ENCODE measurements around the gene ITGB2.

Gene ITGB2

GRCh38 chr21:44960141-44961092 is 39.7 kb upstream of the ITGB2 start:
- H3K4me3 ChIP-seq (ENCODE audit: insufficient read depth, low read depth, low read length, poor library complexity, severe bottlenecking), result no peak overlapping the region

GRCh38 chr21:44959376-44960091 is 38.8 kb upstream of the ITGB2 start:
- Histone ChIP-seq H3K36me3 (ENCODE audit: control insufficient read depth, insufficient read depth, low read length) (peaks cover 48% of the 10 kb centered on the region), H3K9me3 (ENCODE audit: control insufficient read depth, low read length) (no peaks in the 10 kb centered on the region), H3K4me1 (ENCODE audit: control insufficient read depth, insufficient read depth, low read length, poor library complexity, severe bottlenecking) (no peaks in the 10 kb centered on the region), H3K27ac (ENCODE audit: insufficient read depth, low read length, poor library complexity, severe bottlenecking) (no peak overlapping the region), H3K27me3 (replicated peaks; ENCODE audit: control insufficient read depth, insufficient read depth, low read length, poor library complexity, severe bottlenecking) (no peaks in the 10 kb centered on the region), H3K4me3 (ENCODE audit: insufficient read depth, low read depth, low read length, poor library complexity, severe bottlenecking) (no peak overlapping the region)
- DNase-seq, result no peak

More at GRCh38 chr21:44960141-44961092, 39.7 kb upstream of the ITGB2 start:
- Histone ChIP-seq H3K4me1 (ENCODE audit: control insufficient read depth, insufficient read depth, low read length, poor library complexity, severe bottlenecking) (peaks cover 9% of the 10 kb centered on the region), H3K36me3 (ENCODE audit: control insufficient read depth, insufficient read depth, low read length) (peaks cover 48% of the 10 kb centered on the region), H3K27me3 (replicated peaks; ENCODE audit: control insufficient read depth, insufficient read depth, low read length, poor library complexity, severe bottlenecking) (no peaks in the 10 kb centered on the region), H3K9me3 (ENCODE audit: control insufficient read depth, low read length) (no peaks in the 10 kb centered on the region), H3K27ac (ENCODE audit: insufficient read depth, low read length, poor library complexity, severe bottlenecking) (no peak overlapping the region)
- DNase-seq, result no peak

- Histone ChIP-seq H3K36me3 (ENCODE audit: control insufficient read depth, insufficient read depth, low read length) (peaks cover 53% of the 10 kb centered on the region), H3K4me3 (ENCODE audit: insufficient read depth, low read depth, low read length, poor library complexity, severe bottlenecking) (no peak overlapping the region), H3K9me3 (ENCODE audit: control insufficient read depth, low read length) (no peaks in the 10 kb centered on the region), H3K27me3 (replicated peaks; ENCODE audit: control insufficient read depth, insufficient read depth, low read length, poor library complexity, severe bottlenecking) (no peaks in the 10 kb centered on the region), H3K27ac (ENCODE audit: insufficient read depth, low read length, poor library complexity, severe bottlenecking) (no peak overlapping the region), H3K4me1 (ENCODE audit: control insufficient read depth, insufficient read depth, low read length, poor library complexity, severe bottlenecking) (no peaks in the 10 kb centered on the region)
- no peak for DNase-seq
Measured at GRCh38 chr21:44958471-44959191, 37.9 kb upstream of the ITGB2 start.

- Histone ChIP-seq H3K4me1 (ENCODE audit: control insufficient read depth, insufficient read depth, low read length, poor library complexity, severe bottlenecking) (no peaks in the 10 kb centered on the region), H3K4me3 (ENCODE audit: insufficient read depth, low read depth, low read length, poor library complexity, severe bottlenecking) (no peak overlapping the region), H3K27ac (ENCODE audit: insufficient read depth, low read length, poor library complexity, severe bottlenecking) (no peak overlapping the region), H3K36me3 (ENCODE audit: control insufficient read depth, insufficient read depth, low read length) (peaks cover 56% of the 10 kb centered on the region), H3K27me3 (replicated peaks; ENCODE audit: control insufficient read depth, insufficient read depth, low read length, poor library complexity, severe bottlenecking) (no peaks in the 10 kb centered on the region), H3K9me3 (ENCODE audit: control insufficient read depth, low read length) (no peaks in the 10 kb centered on the region)
- no peak for DNase-seq
Measured at GRCh38 chr21:44957901-44958451, 37.3 kb upstream of the ITGB2 start.

GRCh38 chr21:44957047-44957831 is 36.5 kb upstream of the ITGB2 start:
- Histone ChIP-seq H3K36me3 (ENCODE audit: control insufficient read depth, insufficient read depth, low read length) (peaks cover 50% of the 10 kb centered on the region), H3K27ac (ENCODE audit: insufficient read depth, low read length, poor library complexity, severe bottlenecking) (no peak overlapping the region), H3K9me3 (ENCODE audit: control insufficient read depth, low read length) (no peaks in the 10 kb centered on the region), H3K4me3 (ENCODE audit: insufficient read depth, low read depth, low read length, poor library complexity, severe bottlenecking) (no peak overlapping the region), H3K4me1 (ENCODE audit: control insufficient read depth, insufficient read depth, low read length, poor library complexity, severe bottlenecking) (no peaks in the 10 kb centered on the region), H3K27me3 (replicated peaks; ENCODE audit: control insufficient read depth, insufficient read depth, low read length, poor library complexity, severe bottlenecking) (no peaks in the 10 kb centered on the region)
- DNase-seq, result no peak

- no peaks in the 10 kb centered on the region for H3K4me1 ChIP-seq (ENCODE audit: control insufficient read depth, insufficient read depth, low read length, poor library complexity, severe bottlenecking)
- no peak overlapping the region for H3K4me3 ChIP-seq (ENCODE audit: insufficient read depth, low read depth, low read length, poor library complexity, severe bottlenecking)
- peaks cover 50% of the 10 kb centered on the region for H3K36me3 ChIP-seq (ENCODE audit: control insufficient read depth, insufficient read depth, low read length)
- H3K9me3 ChIP-seq (ENCODE audit: control insufficient read depth, low read length), result no peaks in the 10 kb centered on the region
- DNase-seq, result no peak
- H3K27me3 ChIP-seq (replicated peaks; ENCODE audit: control insufficient read depth, insufficient read depth, low read length, poor library complexity, severe bottlenecking), result no peaks in the 10 kb centered on the region
- no peak overlapping the region for H3K27ac ChIP-seq (ENCODE audit: insufficient read depth, low read length, poor library complexity, severe bottlenecking)
Measured at GRCh38 chr21:44956356-44957046, 35.8 kb upstream of the ITGB2 start.

GRCh38 chr21:44955798-44956175 is 35.1 kb upstream of the ITGB2 start:
- DNase-seq, result no peak
- Histone ChIP-seq H3K9me3 (ENCODE audit: control insufficient read depth, low read length) (no peaks in the 10 kb centered on the region), H3K4me3 (ENCODE audit: insufficient read depth, low read depth, low read length, poor library complexity, severe bottlenecking) (no peak overlapping the region), H3K27me3 (replicated peaks; ENCODE audit: control insufficient read depth, insufficient read depth, low read length, poor library complexity, severe bottlenecking) (no peaks in the 10 kb centered on the region), H3K27ac (ENCODE audit: insufficient read depth, low read length, poor library complexity, severe bottlenecking) (no peak overlapping the region), H3K36me3 (ENCODE audit: control insufficient read depth, insufficient read depth, low read length) (peaks cover 44% of the 10 kb centered on the region), H3K4me1 (ENCODE audit: control insufficient read depth, insufficient read depth, low read length, poor library complexity, severe bottlenecking) (no peaks in the 10 kb centered on the region)

GRCh38 chr21:44955141-44955797 is 34.6 kb upstream of the ITGB2 start:
- Histone ChIP-seq H3K27me3 (replicated peaks; ENCODE audit: control insufficient read depth, insufficient read depth, low read length, poor library complexity, severe bottlenecking) (no peaks in the 10 kb centered on the region), H3K4me3 (ENCODE audit: insufficient read depth, low read depth, low read length, poor library complexity, severe bottlenecking) (no peak overlapping the region), H3K27ac (ENCODE audit: insufficient read depth, low read length, poor library complexity, severe bottlenecking) (no peak overlapping the region), H3K9me3 (ENCODE audit: control insufficient read depth, low read length) (no peaks in the 10 kb centered on the region), H3K4me1 (ENCODE audit: control insufficient read depth, insufficient read depth, low read length, poor library complexity, severe bottlenecking) (no peaks in the 10 kb centered on the region), H3K36me3 (ENCODE audit: control insufficient read depth, insufficient read depth, low read length) (peaks cover 44% of the 10 kb centered on the region)
- DNase-seq, result no peak
